Esophagus muscularis mucosa (tissue), 4 donors: ENCODE results near the gene TOMM6. TPM values are rescaled to one million over a fixed set of nuclear protein-coding genes. Genes with fewer than 3 reads are reported as not detected.

ENCODE experiments used
- DNase-seq: peaks from one replicate; pipeline ENCODE4 v3.0.0-alpha.2; 2017; ENCODE audit errors: extremely low spot score
- H3K27ac ChIP-seq, 4 donors: fragments of 200-600 bp; sonication (generic); replicated peaks in 1 of 4; 1 replicate in 3 of 4; 2 replicates in 1 of 4; pipeline ENCODE4 v1.5.1; 2016 to 2019; ENCODE audit warnings: mild to moderate bottlenecking in 1 of 4
- H3K27me3 ChIP-seq, 4 donors: fragments of 200-600 bp; sonication (generic); one replicate each; pipeline versions ENCODE4 v1.5.1 to v1.6.0; 2016 to 2019
- H3K36me3 ChIP-seq, 4 donors: fragments of 200-600 bp; sonication (generic); one replicate each; pipeline ENCODE4 v1.5.1; 2016 to 2019
- H3K4me1 ChIP-seq, 4 donors: fragments of 200-600 bp; sonication (generic); one replicate each; pipeline ENCODE4 v1.5.1; 2016 to 2019
- H3K4me3 ChIP-seq, 4 donors: fragments of 200-600 bp; sonication (generic); 1 replicate in 2 of 4; 2 replicates in 2 of 4; pipeline ENCODE4 v1.5.1; 2016 to 2019; ENCODE audit warnings: mild to moderate bottlenecking in 4 of 4, moderate library complexity in 1 of 4
- H3K9me3 ChIP-seq, 4 donors: fragments of 200-600 bp; sonication (generic); 1 replicate in 3 of 4; 2 replicates in 1 of 4; pipeline ENCODE4 v1.5.1; 2016 to 2019
- EP300 ChIP-seq: sonication (generic); formaldehyde crosslinking; IDR thresholded peaks from one replicate; pipeline ENCODE4 v1.6.1; 2017; ENCODE audit warnings: antibody characterized with exemption
- POLR2A ChIP-seq: fragments of 450-650 bp; IDR thresholded peaks from one replicate; pipeline ENCODE4 v1.6.1; 2017; ENCODE audit warnings: antibody characterized with exemption, moderate library complexity, mild to moderate bottlenecking, low read depth
- POLR2AphosphoS5 ChIP-seq, 2 donors: sonication (generic); formaldehyde crosslinking; IDR thresholded peaks; one replicate each; pipeline ENCODE4 v1.6.1; 2017; ENCODE audit warnings: antibody characterized with exemption in 2 of 2
- WGBS: methylation state at CpG from one replicate; pipeline ENCODE4 v1.1.5; 2018; 5-methylcytosine and 5-hydroxymethylcytosine counted together
- intact Hi-C: fragments of 100-400 bp; cut with DNase I; formaldehyde crosslinking; loops from one replicate; pipeline ENCODE4 v1.15.1; 2023
- total RNA-seq, 4 donors: library from RNA; depleted of rRNA; stranded (reverse); fragments of >200 nt; gene quantifications; one replicate each; pipeline versions ENCODE4 v1.1.0 to v1.2.1, GENCODE V29; 2016
- TF ChIP-seq, protein P1 (sequence below), 3 experiments: fragments of 200-600 bp in 2 of 3; fragments of 450-650 bp in 1 of 3; sonication (generic) in 2 of 3; IDR thresholded peaks; one replicate each; pipeline ENCODE4 v1.5.1; 2017 to 2019; ENCODE audit warnings: antibody characterized with exemption in 3 of 3, mild to moderate bottlenecking in 2 of 3, moderate library complexity in 1 of 3

Gene TOMM6
- total RNA-seq, 4 donors from 2014 or later = 52.1 to 117 (median 86.9) TPM

GRCh38 chr6:41767112-41767833 is 20.2 kb upstream of the TOMM6 start:
- no peak overlapping the region for H3K4me3 ChIP-seq
- intact Hi-C loops = no loop called here
- DNase-seq = no peak
- peak overlapping the region; percentile 22 to 64 (median 43) for H3K27ac ChIP-seq
- 47% methylated on average over 8 of the region's 12 CpGs for WGBS
- H3K9me3 ChIP-seq = no peaks in the 10 kb centered on the region
- peaks cover 12 to 17% (median 15%) of the 10 kb centered on the region in 4 donors for H3K4me1 ChIP-seq
- TF ChIP-seq, protein P1, sequence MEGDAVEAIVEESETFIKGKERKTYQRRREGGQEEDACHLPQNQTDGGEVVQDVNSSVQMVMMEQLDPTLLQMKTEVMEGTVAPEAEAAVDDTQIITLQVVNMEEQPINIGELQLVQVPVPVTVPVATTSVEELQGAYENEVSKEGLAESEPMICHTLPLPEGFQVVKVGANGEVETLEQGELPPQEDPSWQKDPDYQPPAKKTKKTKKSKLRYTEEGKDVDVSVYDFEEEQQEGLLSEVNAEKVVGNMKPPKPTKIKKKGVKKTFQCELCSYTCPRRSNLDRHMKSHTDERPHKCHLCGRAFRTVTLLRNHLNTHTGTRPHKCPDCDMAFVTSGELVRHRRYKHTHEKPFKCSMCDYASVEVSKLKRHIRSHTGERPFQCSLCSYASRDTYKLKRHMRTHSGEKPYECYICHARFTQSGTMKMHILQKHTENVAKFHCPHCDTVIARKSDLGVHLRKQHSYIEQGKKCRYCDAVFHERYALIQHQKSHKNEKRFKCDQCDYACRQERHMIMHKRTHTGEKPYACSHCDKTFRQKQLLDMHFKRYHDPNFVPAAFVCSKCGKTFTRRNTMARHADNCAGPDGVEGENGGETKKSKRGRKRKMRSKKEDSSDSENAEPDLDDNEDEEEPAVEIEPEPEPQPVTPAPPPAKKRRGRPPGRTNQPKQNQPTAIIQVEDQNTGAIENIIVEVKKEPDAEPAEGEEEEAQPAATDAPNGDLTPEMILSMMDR (IDR thresholded peaks at IDR 0.05) = no peak
- TF ChIP-seq EP300 = no peak
- TF ChIP-seq POLR2A = no peak
- TF ChIP-seq POLR2AphosphoS5 (IDR thresholded peaks at IDR 0.05) = no peak
- H3K36me3 ChIP-seq = peaks cover 20 to 32% (median 27%) of the 10 kb centered on the region in 4 donors
- H3K27me3 ChIP-seq = no peaks in the 10 kb centered on the region

GRCh38 chr6:41768545-41769308 is 18.8 kb upstream of the TOMM6 start:
- no peaks in the 10 kb centered on the region for H3K27me3 ChIP-seq
- no peaks in the 10 kb centered on the region for H3K9me3 ChIP-seq
- 70% methylated on average over 10 of the region's 10 CpGs for WGBS
- H3K4me1 ChIP-seq = peaks cover 12 to 17% (median 15%) of the 10 kb centered on the region in 4 donors
- no peak for DNase-seq
- TF ChIP-seq EP300 = no peak
- intact Hi-C loops = no loop called here
- peaks cover 25 to 47% (median 42%) of the 10 kb centered on the region in 4 donors for H3K36me3 ChIP-seq
- H3K27ac ChIP-seq = peak overlapping the region in 2 of 4 donors; percentile 54 to 64
- H3K4me3 ChIP-seq = no peak overlapping the region

GRCh38 chr6:41769376-41769775 is 18.1 kb upstream of the TOMM6 start:
- intact Hi-C loops = no loop called here
- no peak overlapping the region for H3K27ac ChIP-seq
- DNase-seq = no peak
- no peaks in the 10 kb centered on the region for H3K27me3 ChIP-seq
- H3K4me1 ChIP-seq = peaks cover 12 to 17% (median 15%) of the 10 kb centered on the region in 4 donors
- no peaks in the 10 kb centered on the region for H3K9me3 ChIP-seq
- peaks cover 28 to 53% (median 48%) of the 10 kb centered on the region in 4 donors for H3K36me3 ChIP-seq
- TF ChIP-seq EP300 (no peak), POLR2A (no peak), POLR2AphosphoS5 (IDR thresholded peaks at IDR 0.05) (no peak)
- TF ChIP-seq, protein P1 (IDR thresholded peaks at IDR 0.05) = no peak
- WGBS = 97% methylated on average over 8 of the region's 8 CpGs
- no peak overlapping the region for H3K4me3 ChIP-seq

DNA sequence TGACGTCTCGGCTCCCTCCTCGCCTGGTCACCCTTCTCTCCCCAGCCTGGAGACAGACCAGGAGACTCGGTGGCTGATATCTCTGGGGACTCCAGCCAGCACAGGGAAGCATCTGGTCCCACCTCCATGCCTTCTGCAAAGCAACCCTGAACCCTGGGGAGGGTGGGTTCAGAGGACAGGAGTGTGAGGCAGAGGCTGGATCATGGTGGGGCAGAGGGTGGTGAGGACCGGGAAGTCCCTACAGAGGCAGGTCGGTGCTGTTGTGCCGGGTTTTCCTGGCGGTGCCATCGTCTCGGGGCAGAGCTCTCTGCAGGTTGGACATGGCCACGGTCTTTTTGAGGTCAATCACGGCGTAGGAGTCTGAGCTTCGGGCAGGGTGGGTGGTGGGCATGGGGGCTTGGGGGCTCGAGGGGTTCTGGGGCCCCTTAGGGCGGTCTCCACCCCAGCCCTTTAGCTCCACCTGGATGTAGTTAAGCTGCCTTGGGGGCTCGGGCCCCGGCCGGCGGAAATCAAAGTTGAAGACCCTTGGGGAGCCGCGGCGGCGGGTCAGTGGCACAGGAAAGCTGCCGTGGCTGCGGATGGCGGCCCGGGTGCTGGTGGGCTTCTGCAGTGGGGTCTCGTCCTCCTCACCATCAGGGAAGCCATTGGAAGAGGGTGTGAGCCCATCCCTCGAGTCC is 17.0 kb upstream of the TOMM6 start:
- H3K27ac ChIP-seq = no peak overlapping the region
- 88% methylated on average over 13 of the region's 30 CpGs for WGBS
- intact Hi-C loops = loop anchor here (10.0 kb wide), 1 partner anchor 66 kb away; no protein-coding TSS in a partner anchor
- H3K9me3 ChIP-seq = no peaks in the 10 kb centered on the region
- TF ChIP-seq, protein P1 (IDR thresholded peaks at IDR 0.05) = no peak
- TF ChIP-seq POLR2AphosphoS5 (IDR thresholded peaks at IDR 0.05) = no peak
- TF ChIP-seq POLR2A = no peak
- no peak for TF ChIP-seq EP300
- no peak overlapping the region for H3K4me3 ChIP-seq
- no peak for DNase-seq
- H3K27me3 ChIP-seq = no peaks in the 10 kb centered on the region
- peaks cover 38 to 65% (median 60%) of the 10 kb centered on the region in 4 donors for H3K36me3 ChIP-seq
- H3K4me1 ChIP-seq = peaks cover 12 to 17% (median 15%) of the 10 kb centered on the region in 4 donors
